KOPT-K1 (cell line): ENCODE results near the gene SORCS3.

Source experiments
- H3K27ac ChIP-seq: fragments of 200-600 bp; sonication (generic); 2 replicates; pipeline ENCODE4 v1.5.1; 2016; ENCODE audit warnings: antibody characterized with exemption, mild to moderate bottlenecking, low read depth, low read length; ENCODE audit not compliant: poor library complexity, severe bottlenecking
- H3K36me3 ChIP-seq: fragments of 200-600 bp; sonication (generic); 2 replicates; pipeline ENCODE4 v1.5.1; 2017; ENCODE audit warnings: antibody characterized with exemption, mild to moderate bottlenecking, low read length, moderate library complexity; ENCODE audit not compliant: insufficient read depth
- H3K9me3 ChIP-seq: fragments of 200-600 bp; sonication (generic); 2 replicates; pipeline ENCODE4 v1.5.1; 2017; ENCODE audit warnings: antibody characterized with exemption, low read length, mild to moderate bottlenecking; ENCODE audit not compliant: insufficient read depth, poor library complexity, severe bottlenecking

The SORCS3 gene

GRCh38 chr10:105025092-105025491 lies 384.0 kb downstream of the SORCS3 start:
- Histone ChIP-seq H3K27ac (no peak overlapping the region), H3K9me3 (no peaks in the 10 kb centered on the region), H3K36me3 (no peaks in the 10 kb centered on the region)

- Histone ChIP-seq H3K27ac (no peak overlapping the region), H3K36me3 (no peaks in the 10 kb centered on the region), H3K9me3 (no peaks in the 10 kb centered on the region)
These were observed 385.5 kb downstream of the SORCS3 start for GRCh38 chr10:105026566-105026965.

- Histone ChIP-seq H3K36me3 (no peaks in the 10 kb centered on the region), H3K27ac (no peak overlapping the region), H3K9me3 (no peaks in the 10 kb centered on the region)
These were observed 388.2 kb downstream of the SORCS3 start for GRCh38 chr10:105029286-105029685.

- Histone ChIP-seq H3K36me3 (no peaks in the 10 kb centered on the region), H3K27ac (no peak overlapping the region), H3K9me3 (no peaks in the 10 kb centered on the region)
These were observed 395.9 kb downstream of the SORCS3 start for GRCh38 chr10:105037022-105037421.

- H3K27ac ChIP-seq: no peak overlapping the region
- no peaks in the 10 kb centered on the region for H3K36me3 ChIP-seq
These were observed 400.9 kb downstream of the SORCS3 start for GRCh38 chr10:105041956-105042355.

GRCh38 chr10:105042906-105043552 lies 401.9 kb downstream of the SORCS3 start:
- Histone ChIP-seq H3K9me3 (no peaks in the 10 kb centered on the region), H3K27ac (no peak overlapping the region), H3K36me3 (no peaks in the 10 kb centered on the region)

More at GRCh38 chr10:105041956-105042355, 400.9 kb downstream of the SORCS3 start:
- H3K9me3 ChIP-seq: no peaks in the 10 kb centered on the region

- no peaks in the 10 kb centered on the region for H3K9me3 ChIP-seq
- H3K27ac ChIP-seq: no peak overlapping the region
- H3K36me3 ChIP-seq: no peaks in the 10 kb centered on the region
These were observed 403.8 kb downstream of the SORCS3 start for GRCh38 chr10:105044902-105045301.

- H3K36me3 ChIP-seq: no peaks in the 10 kb centered on the region
- no peak overlapping the region for H3K27ac ChIP-seq
- H3K9me3 ChIP-seq: peaks cover 8% of the 10 kb centered on the region
These were observed 415.3 kb downstream of the SORCS3 start for GRCh38 chr10:105056413-105056812.

GRCh38 chr10:105062951-105063350 lies 421.9 kb downstream of the SORCS3 start:
- Histone ChIP-seq H3K36me3 (no peaks in the 10 kb centered on the region), H3K9me3 (no peaks in the 10 kb centered on the region)

GRCh38 chr10:105063796-105064195 lies 422.7 kb downstream of the SORCS3 start:
- no peaks in the 10 kb centered on the region for H3K36me3 ChIP-seq
- no peaks in the 10 kb centered on the region for H3K9me3 ChIP-seq
- no peak overlapping the region for H3K27ac ChIP-seq

More at GRCh38 chr10:105062951-105063350, 421.9 kb downstream of the SORCS3 start:
- no peak overlapping the region for H3K27ac ChIP-seq

GRCh38 chr10:105068497-105068896 lies 427.4 kb downstream of the SORCS3 start:
- H3K36me3 ChIP-seq: no peaks in the 10 kb centered on the region
- H3K9me3 ChIP-seq: no peaks in the 10 kb centered on the region
- H3K27ac ChIP-seq: no peak overlapping the region

- Histone ChIP-seq H3K9me3 (no peaks in the 10 kb centered on the region), H3K27ac (no peak overlapping the region), H3K36me3 (no peaks in the 10 kb centered on the region)
These were observed 429.2 kb downstream of the SORCS3 start for GRCh38 chr10:105070249-105070648.

- H3K9me3 ChIP-seq: no peaks in the 10 kb centered on the region
- H3K27ac ChIP-seq: no peak overlapping the region
- no peaks in the 10 kb centered on the region for H3K36me3 ChIP-seq
These were observed 429.9 kb downstream of the SORCS3 start for GRCh38 chr10:105070952-105071351.

- H3K36me3 ChIP-seq: no peaks in the 10 kb centered on the region
- no peak overlapping the region for H3K27ac ChIP-seq
- no peaks in the 10 kb centered on the region for H3K9me3 ChIP-seq
These were observed 430.9 kb downstream of the SORCS3 start for GRCh38 chr10:105071980-105072379.

- no peaks in the 10 kb centered on the region for H3K36me3 ChIP-seq
- H3K27ac ChIP-seq: no peak overlapping the region
- no peaks in the 10 kb centered on the region for H3K9me3 ChIP-seq
These were observed 432.9 kb downstream of the SORCS3 start for GRCh38 chr10:105073999-105074398.

- no peaks in the 10 kb centered on the region for H3K36me3 ChIP-seq
- no peak overlapping the region for H3K27ac ChIP-seq
- H3K9me3 ChIP-seq: no peaks in the 10 kb centered on the region
These were observed 433.9 kb downstream of the SORCS3 start for GRCh38 chr10:105075031-105075430.
